SK-N-SH treated with all-trans-retinoic acid at 6 μM for 48 hours (cell line): ENCODE data around the gene AKAP10.

ENCODE experiments used
- ATAC-seq: fragments of 200-7000 bp; cut with Tn5 transposase; 3 replicates; pipeline ENCODE4 v1.9.1; 2020; ENCODE audit warnings: mild to moderate bottlenecking, moderate library complexity
- ARNTL ChIP-seq: fragments of 450-650 bp; formaldehyde crosslinking; IDR thresholded peaks from 2 replicates; pipeline ENCODE4 v1.5.0; 2020; ENCODE audit warnings: low read depth, mild to moderate bottlenecking, moderate library complexity, borderline replicate concordance
- CSDC2 ChIP-seq: fragments of 250-450 bp; sonication (Bioruptor Pico); IDR thresholded peaks from 2 replicates; pipeline ENCODE4 v1.5.0; 2020; ENCODE audit warnings: mild to moderate bottlenecking, moderate library complexity
- CSRNP3 ChIP-seq: fragments of 250-450 bp; sonication (Bioruptor Pico); IDR thresholded peaks from 2 replicates; pipeline ENCODE4 v1.5.1; 2021; ENCODE audit warnings: mild to moderate bottlenecking, moderate library complexity
- ESRRG ChIP-seq: fragments of 250-450 bp; sonication (Bioruptor Pico); IDR thresholded peaks from 2 replicates; pipeline ENCODE4 v1.6.1; 2021; ENCODE audit warnings: mild to moderate bottlenecking
- GLIS3 ChIP-seq: fragments of 250-450 bp; sonication (Bioruptor Pico); IDR thresholded peaks from 2 replicates; pipeline ENCODE4 v1.5.0; 2020; ENCODE audit warnings: mild to moderate bottlenecking, moderate library complexity
- ISL1 ChIP-seq: fragments of 250-450 bp; sonication (Bioruptor Pico); IDR thresholded peaks from 2 replicates; pipeline ENCODE4 v2.1.2; 2022; ENCODE audit warnings: mild to moderate bottlenecking, moderate library complexity
- OSR1 ChIP-seq: fragments of 250-450 bp; sonication (Bioruptor Pico); IDR thresholded peaks from 2 replicates; pipeline ENCODE4 v1.8.0; 2022; ENCODE audit warnings: moderate library complexity, mild to moderate bottlenecking, inconsistent platforms
- PATZ1 ChIP-seq: fragments of 250-450 bp; sonication (Bioruptor Pico); IDR thresholded peaks from 2 replicates; pipeline ENCODE4 v1.8.0; 2020; ENCODE audit warnings: mild to moderate bottlenecking, moderate library complexity, borderline replicate concordance
- PPARA ChIP-seq: fragments of 250-450 bp; sonication (Bioruptor Pico); IDR thresholded peaks from 2 replicates; pipeline ENCODE4 v1.5.0; 2020; ENCODE audit warnings: mild to moderate bottlenecking, borderline replicate concordance
- RARB ChIP-seq: fragments of 250-450 bp; sonication (Bioruptor Pico); IDR thresholded peaks from 2 replicates; pipeline ENCODE4 v1.8.0; 2021; ENCODE audit warnings: mild to moderate bottlenecking, moderate library complexity
- SNAI2 ChIP-seq: fragments of 250-450 bp; sonication (Bioruptor Pico); IDR thresholded peaks from 2 replicates; pipeline ENCODE4 v1.5.0; 2020; ENCODE audit warnings: mild to moderate bottlenecking, moderate library complexity
- TCF4 ChIP-seq: fragments of 250-450 bp; sonication (Bioruptor Pico); IDR thresholded peaks from 2 replicates; pipeline ENCODE4 v1.8.0; 2021; ENCODE audit warnings: mild to moderate bottlenecking, moderate library complexity, borderline replicate concordance
- TOX ChIP-seq: fragments of 250-450 bp; sonication (Bioruptor Pico); IDR thresholded peaks from 2 replicates; pipeline ENCODE4 v1.8.0; 2021; ENCODE audit warnings: mild to moderate bottlenecking, moderate library complexity, borderline replicate concordance
- ZC3H10 ChIP-seq: fragments of 250-450 bp; sonication (Bioruptor Pico); IDR thresholded peaks from 2 replicates; pipeline ENCODE4 v1.5.1; 2021; ENCODE audit warnings: mild to moderate bottlenecking, moderate library complexity
- ZFP3 ChIP-seq: fragments of 250-450 bp; sonication (Bioruptor Pico); IDR thresholded peaks from 2 replicates; pipeline ENCODE4 v1.5.0; 2020; ENCODE audit warnings: mild to moderate bottlenecking, moderate library complexity
- ZFP30 ChIP-seq: fragments of 450-650 bp; formaldehyde crosslinking; IDR thresholded peaks from 2 replicates; pipeline ENCODE4 v1.5.0; 2022; ENCODE audit warnings: mild to moderate bottlenecking, moderate library complexity
- ZNF565 ChIP-seq: fragments of 450-650 bp; formaldehyde crosslinking; conservative IDR thresholded peaks from 2 replicates; pipeline ENCODE4 v1.5.0; 2020; ENCODE audit warnings: low read depth, mild to moderate bottlenecking, moderate library complexity
- ZNF70 ChIP-seq: fragments of 450-650 bp; formaldehyde crosslinking; IDR thresholded peaks from 2 replicates; pipeline ENCODE4 v1.5.0; 2020; ENCODE audit warnings: mild to moderate bottlenecking, moderate library complexity
- ZNF8 ChIP-seq: fragments of 450-650 bp; formaldehyde crosslinking; IDR thresholded peaks from 2 replicates; pipeline ENCODE4 v1.5.0; 2020; ENCODE audit warnings: mild to moderate bottlenecking, moderate library complexity
- TF ChIP-seq, protein P1 (sequence below): fragments of 250-450 bp; sonication (Bioruptor Pico); IDR thresholded peaks from 2 replicates; pipeline ENCODE4 v1.8.0; 2021; ENCODE audit warnings: low read depth, mild to moderate bottlenecking, moderate library complexity, borderline replicate concordance
- TF ChIP-seq, protein P2 (sequence below): fragments of 250-450 bp; sonication (Bioruptor Pico); IDR thresholded peaks from 2 replicates; pipeline ENCODE4 v1.5.0; 2020; ENCODE audit warnings: mild to moderate bottlenecking, moderate library complexity
- TF ChIP-seq, protein P3 (sequence below): fragments of 250-450 bp; sonication (Bioruptor Pico); IDR thresholded peaks from 2 replicates; pipeline ENCODE4 v1.5.1; 2020; ENCODE audit warnings: low read depth, mild to moderate bottlenecking, moderate library complexity

Gene AKAP10

DNA sequence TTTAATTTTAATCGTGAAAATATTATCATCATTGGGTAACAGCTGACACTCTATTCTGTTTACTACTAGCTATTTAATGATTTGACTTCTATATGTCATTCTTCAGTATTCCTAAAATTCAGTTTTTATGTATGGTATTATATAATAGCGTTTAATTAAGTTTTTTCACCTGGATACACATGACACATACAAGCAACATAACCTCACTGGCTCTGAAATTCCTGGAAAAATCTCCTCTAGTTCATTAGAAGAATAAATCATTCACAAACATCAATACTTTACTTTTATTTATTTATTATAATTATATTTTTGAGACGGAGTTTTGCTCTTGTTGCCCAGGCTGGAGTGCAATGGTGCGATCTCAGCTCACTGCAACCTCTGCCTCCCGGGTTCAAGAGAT lies 44.0 kb downstream of the AKAP10 start:
- no peak for ATAC-seq

DNA sequence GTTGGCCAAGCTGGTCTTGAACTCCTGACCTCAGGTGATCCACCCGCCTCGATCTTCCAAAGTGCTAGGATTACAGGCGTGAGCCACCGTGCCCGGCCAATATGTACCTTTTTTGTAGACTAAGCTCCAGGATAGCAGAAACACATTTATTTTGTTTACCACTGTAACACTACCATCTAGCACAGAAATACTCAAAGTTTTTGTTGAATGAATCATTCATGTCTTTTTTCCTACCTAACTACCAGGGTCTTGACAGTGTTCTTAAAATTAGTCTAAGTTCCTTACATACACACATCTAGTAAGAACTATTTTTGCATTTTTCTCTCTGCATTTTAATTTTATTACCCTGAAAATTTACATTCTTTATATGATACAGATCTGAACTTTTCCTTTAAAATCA lies 44.4 kb downstream of the AKAP10 start:
- TF ChIP-seq, protein P1, sequence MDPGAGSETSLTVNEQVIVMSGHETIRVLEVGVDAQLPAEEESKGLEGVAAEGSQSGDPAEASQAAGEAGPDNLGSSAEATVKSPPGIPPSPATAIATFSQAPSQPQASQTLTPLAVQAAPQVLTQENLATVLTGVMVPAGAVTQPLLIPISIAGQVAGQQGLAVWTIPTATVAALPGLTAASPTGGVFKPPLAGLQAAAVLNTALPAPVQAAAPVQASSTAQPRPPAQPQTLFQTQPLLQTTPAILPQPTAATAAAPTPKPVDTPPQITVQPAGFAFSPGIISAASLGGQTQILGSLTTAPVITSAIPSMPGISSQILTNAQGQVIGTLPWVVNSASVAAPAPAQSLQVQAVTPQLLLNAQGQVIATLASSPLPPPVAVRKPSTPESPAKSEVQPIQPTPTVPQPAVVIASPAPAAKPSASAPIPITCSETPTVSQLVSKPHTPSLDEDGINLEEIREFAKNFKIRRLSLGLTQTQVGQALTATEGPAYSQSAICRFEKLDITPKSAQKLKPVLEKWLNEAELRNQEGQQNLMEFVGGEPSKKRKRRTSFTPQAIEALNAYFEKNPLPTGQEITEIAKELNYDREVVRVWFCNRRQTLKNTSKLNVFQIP (CRISPR knock-in tag) = no peak
- TF ChIP-seq, protein P2, sequence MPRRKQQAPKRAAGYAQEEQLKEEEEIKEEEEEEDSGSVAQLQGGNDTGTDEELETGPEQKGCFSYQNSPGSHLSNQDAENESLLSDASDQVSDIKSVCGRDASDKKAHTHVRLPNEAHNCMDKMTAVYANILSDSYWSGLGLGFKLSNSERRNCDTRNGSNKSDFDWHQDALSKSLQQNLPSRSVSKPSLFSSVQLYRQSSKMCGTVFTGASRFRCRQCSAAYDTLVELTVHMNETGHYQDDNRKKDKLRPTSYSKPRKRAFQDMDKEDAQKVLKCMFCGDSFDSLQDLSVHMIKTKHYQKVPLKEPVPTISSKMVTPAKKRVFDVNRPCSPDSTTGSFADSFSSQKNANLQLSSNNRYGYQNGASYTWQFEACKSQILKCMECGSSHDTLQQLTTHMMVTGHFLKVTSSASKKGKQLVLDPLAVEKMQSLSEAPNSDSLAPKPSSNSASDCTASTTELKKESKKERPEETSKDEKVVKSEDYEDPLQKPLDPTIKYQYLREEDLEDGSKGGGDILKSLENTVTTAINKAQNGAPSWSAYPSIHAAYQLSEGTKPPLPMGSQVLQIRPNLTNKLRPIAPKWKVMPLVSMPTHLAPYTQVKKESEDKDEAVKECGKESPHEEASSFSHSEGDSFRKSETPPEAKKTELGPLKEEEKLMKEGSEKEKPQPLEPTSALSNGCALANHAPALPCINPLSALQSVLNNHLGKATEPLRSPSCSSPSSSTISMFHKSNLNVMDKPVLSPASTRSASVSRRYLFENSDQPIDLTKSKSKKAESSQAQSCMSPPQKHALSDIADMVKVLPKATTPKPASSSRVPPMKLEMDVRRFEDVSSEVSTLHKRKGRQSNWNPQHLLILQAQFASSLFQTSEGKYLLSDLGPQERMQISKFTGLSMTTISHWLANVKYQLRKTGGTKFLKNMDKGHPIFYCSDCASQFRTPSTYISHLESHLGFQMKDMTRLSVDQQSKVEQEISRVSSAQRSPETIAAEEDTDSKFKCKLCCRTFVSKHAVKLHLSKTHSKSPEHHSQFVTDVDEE (CRISPR knock-in tag) = no peak
- no peak for TF ChIP-seq ZC3H10
- TF ChIP-seq PATZ1 = no peak
- TF ChIP-seq TCF4 (CRISPR knock-in tag) = no peak
- TF ChIP-seq, protein P3, sequence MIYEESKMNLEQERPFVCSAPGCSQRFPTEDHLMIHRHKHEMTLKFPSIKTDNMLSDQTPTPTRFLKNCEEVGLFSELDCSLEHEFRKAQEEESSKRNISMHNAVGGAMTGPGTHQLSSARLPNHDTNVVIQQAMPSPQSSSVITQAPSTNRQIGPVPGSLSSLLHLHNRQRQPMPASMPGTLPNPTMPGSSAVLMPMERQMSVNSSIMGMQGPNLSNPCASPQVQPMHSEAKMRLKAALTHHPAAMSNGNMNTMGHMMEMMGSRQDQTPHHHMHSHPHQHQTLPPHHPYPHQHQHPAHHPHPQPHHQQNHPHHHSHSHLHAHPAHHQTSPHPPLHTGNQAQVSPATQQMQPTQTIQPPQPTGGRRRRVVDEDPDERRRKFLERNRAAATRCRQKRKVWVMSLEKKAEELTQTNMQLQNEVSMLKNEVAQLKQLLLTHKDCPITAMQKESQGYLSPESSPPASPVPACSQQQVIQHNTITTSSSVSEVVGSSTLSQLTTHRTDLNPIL (CRISPR knock-in tag) = no peak
- TF ChIP-seq PPARA = no peak
- TF ChIP-seq ZNF565 (CRISPR knock-in tag) = no peak
- TF ChIP-seq ZFP30 (CRISPR knock-in tag) = no peak
- TF ChIP-seq OSR1 = no peak
- no peak for TF ChIP-seq GLIS3 (CRISPR knock-in tag)
- no peak for TF ChIP-seq ZNF70
- no peak for TF ChIP-seq CSDC2 (CRISPR knock-in tag)
- TF ChIP-seq, all 23 proteins: peak for 0
- peak; percentile 31; the same call in 1 of the 3 replicates for ATAC-seq

More for the DNA sequence above, 44.0 kb downstream of the AKAP10 start:
- no peak for TF ChIP-seq RARB (CRISPR knock-in tag)
- TF ChIP-seq ZNF8 (CRISPR knock-in tag) = no peak
- TF ChIP-seq ZNF565 (CRISPR knock-in tag) = no peak
- no peak for TF ChIP-seq PPARA
- TF ChIP-seq, all 23 proteins: peak for 0

- TF ChIP-seq TCF4 (CRISPR knock-in tag) (no peak), ZNF8 (CRISPR knock-in tag) (no peak), ARNTL (no peak), ZFP3 (CRISPR knock-in tag) (no peak), CSDC2 (CRISPR knock-in tag) (no peak), ZFP30 (CRISPR knock-in tag) (no peak), SNAI2 (CRISPR knock-in tag) (no peak), PATZ1 (no peak), ISL1 (CRISPR knock-in tag) (no peak), ESRRG (CRISPR knock-in tag) (no peak), PPARA (no peak), ZC3H10 (no peak), CSRNP3 (CRISPR knock-in tag) (no peak), TOX (CRISPR knock-in tag) (no peak), ZNF70 (no peak)
- TF ChIP-seq, protein P1 (CRISPR knock-in tag) = no peak
Observed at GRCh38 chr17:19928299-19928698, 49.3 kb downstream of the AKAP10 start.

More at GRCh38 chr17:19928299-19928698, 49.3 kb downstream of the AKAP10 start:
- ATAC-seq = no peak
